Motor neuron (in vitro differentiated cells): ENCODE measurements around the gene JMJD4. TPM values are rescaled to one million over a fixed set of nuclear protein-coding genes. Genes with fewer than 3 reads are reported as not detected.

Source experiments
- total RNA-seq, 8 experiments: library from RNA; unstranded; fragments of 300-600 nt; gene quantifications; 2 replicates each; pipeline versions ENCODE4 v1.2.3 to v1.2.4, GENCODE V29; 2022

Gene JMJD4
- total RNA-seq, 8 experiments from 2014 or later, result 16.8 to 27.5 (median 21.1) TPM

Other genes with a start within 250 kb of the JMJD4 start
- gene ZNF678, start 171.7 kb downstream of the JMJD4 start, total RNA-seq, result 10 to 100 TPM in 5 of 8 experiments, 1 to 10 TPM in 3; 1.7 to 27.0 (median 18.3) TPM
- 10 to 100 TPM; 26.6 to 56.0 (median 40.9) TPM for gene SNAP47, start 133 bp upstream of the JMJD4 start, total RNA-seq
- under 1 TPM in 1 of 8 experiments, not detected in 7; 0.17 TPM for gene PRSS38, start 80.4 kb upstream of the JMJD4 start, total RNA-seq
- gene WNT9A, start 212.6 kb upstream of the JMJD4 start, total RNA-seq, result 1 to 10 TPM in 4 of 8 experiments, under 1 TPM in 4; 0.28 to 4.9 (median 0.98) TPM